K562 treated with DMSO at 1 percent for 24 hours (cell line): ENCODE measurements around the gene IRF5. TPM values are rescaled to one million over a fixed set of nuclear protein-coding genes. Genes with fewer than 3 reads are reported as not detected.

Source experiments
- total RNA-seq: library from RNA; unstranded; fragments of 300-600 nt; gene quantifications from 2 replicates; pipeline ENCODE4 v1.2.3, GENCODE V29; 2022; ENCODE audit warnings: low read depth; ENCODE audit not compliant: insufficient read depth

The IRF5 gene
- total RNA-seq, result not detected in 2 replicates

GRCh38 chr7:128937647-128938543, at the start of gene IRF5:
TSS of gene IRF5 (plus strand) at chr7:128937927. CDS start at chr7:128942082, 4,155 bp downstream.

GRCh38 chr7:128910569-128910945, 27.2 kb upstream of the IRF5 start, which contains the start of gene KCP:
TSS of gene KCP (minus strand) at chr7:128910709. CDS start at chr7:128910676, 33 bp downstream.

Other genes with a start within 250 kb of the IRF5 start
- 127 and 138 TPM in 2 replicates for gene CALU, start 198.6 kb upstream of the IRF5 start, total RNA-seq
- gene OPN1SW, start 162.1 kb upstream of the IRF5 start, total RNA-seq, result not detected in 2 replicates
- gene CCDC136, start 146.0 kb upstream of the IRF5 start, total RNA-seq, result 34.8 and 36.9 TPM in 2 replicates
- 100 and 107 TPM in 2 replicates for gene FLNC, start 107.5 kb upstream of the IRF5 start, total RNA-seq
- 724 and 792 TPM in 2 replicates for gene ATP6V1F, start 75.1 kb upstream of the IRF5 start, total RNA-seq
- 0.15 TPM in 1 of 2 replicates, not detected in the other for gene KCP, start 27.2 kb upstream of the IRF5 start, total RNA-seq
- gene TNPO3, start 117.2 kb downstream of the IRF5 start, total RNA-seq, result 77.7 and 79.3 TPM in 2 replicates
- 0.37 and 0.43 TPM in 2 replicates for gene TSPAN33, start 206.8 kb downstream of the IRF5 start, total RNA-seq